IPS DF 4.7 (cell line): Measurements from ENCODE around the gene RAB33A.
"Not testable (repeated sequence)": the region's sequence is repeated elsewhere in the genome, so short reads cannot be mapped to it uniquely, and the experiment has no call there.

ENCODE experiments used
- DNase-seq: peaks from one replicate; pipeline ENCODE4 v3.0.0-alpha.2; 2013; ENCODE audit warnings: low spot score; ENCODE audit errors: extremely low read depth

RAB33A gene

DNA sequence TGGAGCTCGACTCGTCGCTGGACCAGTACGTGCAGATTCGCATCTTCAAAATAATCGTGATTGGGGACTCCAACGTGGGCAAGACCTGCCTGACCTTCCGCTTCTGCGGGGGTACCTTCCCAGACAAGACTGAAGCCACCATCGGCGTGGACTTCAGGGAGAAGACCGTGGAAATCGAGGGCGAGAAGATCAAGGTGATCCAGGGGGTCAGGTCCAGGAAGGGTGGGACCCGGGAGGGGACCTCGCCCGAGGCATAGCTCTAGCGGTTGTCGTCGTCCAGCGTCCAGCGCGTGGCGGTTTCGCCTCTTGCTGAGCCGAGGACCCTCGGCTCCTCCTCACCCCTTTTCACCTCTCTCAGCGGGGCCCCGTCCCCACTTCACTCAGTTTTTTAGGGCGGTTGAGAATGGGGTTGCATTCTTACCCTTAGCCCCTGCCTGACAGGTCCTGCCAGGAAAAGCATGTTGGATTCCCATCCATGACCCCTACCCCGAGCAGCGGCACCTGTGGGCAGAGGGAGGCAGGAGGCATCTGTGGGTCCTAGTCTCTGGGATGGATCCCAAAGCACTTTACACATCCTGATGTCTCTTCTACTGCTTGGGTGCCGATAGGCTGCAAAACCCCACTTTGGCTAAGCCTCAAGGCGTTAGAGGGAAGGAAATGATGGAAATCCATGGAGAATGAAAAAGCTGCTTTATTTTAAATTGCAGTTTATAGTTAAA, 524 bp downstream of the RAB33A start:
- no peak for DNase-seq

DNA sequence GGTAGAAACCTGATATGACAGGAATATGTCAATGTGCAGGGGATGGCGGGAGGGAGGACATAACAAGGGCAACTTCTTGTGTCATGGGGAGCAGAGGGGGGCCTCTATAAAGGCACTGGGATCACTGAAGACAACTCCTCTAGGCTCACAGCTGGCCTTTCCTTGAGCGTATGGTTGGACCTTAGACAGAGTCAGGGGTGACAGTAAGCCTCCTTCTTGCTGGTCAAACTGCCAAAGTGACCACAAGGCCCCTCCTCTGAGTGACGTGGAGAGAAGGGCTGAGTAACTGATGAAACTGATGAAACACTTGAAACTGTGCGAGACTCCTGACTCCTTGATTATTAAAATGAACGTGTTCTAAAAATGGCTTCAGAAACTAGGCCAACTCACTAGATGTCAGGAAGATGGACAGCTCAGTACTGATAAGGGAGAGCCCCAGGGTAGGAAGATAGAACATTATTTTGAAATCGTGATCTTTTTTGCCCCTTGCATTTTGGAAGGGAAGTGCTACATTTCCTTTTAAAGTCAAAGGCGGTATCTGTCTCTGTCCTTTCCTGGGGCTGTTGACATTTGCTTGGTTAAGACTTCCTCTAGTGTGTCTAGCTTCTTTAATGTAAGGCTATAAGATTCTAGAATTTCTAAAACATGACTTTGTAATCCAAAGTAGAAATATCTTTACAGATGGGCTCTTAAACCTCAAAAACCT, 1.6 kb downstream of the RAB33A start:
- DNase-seq: no peak

DNA sequence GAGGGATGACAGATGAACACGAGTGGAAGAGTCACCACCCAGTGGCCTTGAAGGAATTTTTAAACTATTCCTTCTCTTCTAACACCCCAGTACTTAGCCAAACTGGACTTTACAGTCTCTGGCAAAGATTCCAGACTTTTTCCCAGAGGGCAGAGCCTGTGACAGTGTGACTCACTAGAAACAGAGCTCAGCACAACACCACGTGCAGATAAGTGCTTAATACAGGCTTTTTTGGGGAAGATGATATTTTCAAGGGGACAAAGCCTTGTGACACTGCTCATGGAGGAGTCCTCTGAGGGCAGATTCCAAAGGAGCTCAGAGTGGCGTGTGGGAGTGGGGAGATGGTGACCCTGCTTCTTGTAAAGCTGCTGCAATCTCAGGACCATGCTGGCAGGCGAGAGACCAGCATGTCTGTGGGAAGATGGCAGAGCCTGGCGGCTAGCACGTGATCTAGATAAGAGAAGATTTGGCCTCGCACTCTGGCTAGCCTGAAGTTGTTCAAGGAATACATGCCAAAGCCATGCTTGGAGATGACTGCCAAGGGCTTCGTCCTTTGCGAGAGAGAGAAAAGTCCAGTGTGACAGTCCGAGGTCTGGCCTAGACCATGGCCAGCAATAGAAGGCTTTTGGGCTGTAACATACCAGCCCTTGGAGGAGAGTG, 2.4 kb downstream of the RAB33A start:
- no peak for DNase-seq

DNA sequence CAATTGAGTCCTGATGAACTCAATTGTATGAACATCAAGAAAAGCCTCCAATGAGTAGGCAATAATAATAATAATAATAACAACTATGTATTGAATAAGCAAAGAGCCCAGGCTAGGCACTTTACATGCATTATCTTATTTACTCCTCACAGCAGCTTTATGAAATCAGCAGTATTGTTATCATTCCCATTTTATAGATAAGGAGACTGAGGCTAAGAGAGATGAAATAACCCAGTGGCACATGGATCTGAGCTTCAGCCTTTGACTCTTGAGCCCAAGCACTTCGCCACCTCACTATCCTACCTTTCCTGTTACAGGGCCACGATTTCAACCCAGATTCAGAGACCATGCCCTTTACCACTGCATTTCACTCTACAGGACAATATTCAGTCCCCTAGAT, 3.2 kb downstream of the RAB33A start:
- DNase-seq: no peak

DNA sequence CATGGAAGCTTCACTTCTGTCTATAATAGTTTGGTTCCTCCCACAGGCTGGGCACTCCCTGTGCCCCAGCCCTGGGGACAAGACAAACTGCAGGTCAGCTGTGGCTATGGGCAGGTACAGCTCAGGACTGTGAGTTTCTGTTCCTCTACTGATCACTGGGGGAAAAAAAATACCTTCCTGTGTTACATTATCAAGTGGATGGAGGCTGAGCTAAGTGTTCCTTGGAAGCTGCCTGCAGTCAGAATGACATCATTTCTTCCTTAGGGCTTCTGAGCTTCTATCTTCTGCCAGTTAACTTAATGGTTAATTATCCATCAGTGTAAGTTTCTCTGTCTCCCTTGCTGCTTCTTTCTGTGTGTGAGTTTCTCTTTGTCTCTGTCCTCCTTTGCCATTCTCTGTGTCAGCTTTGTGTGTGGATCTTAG, 4.6 kb downstream of the RAB33A start:
- DNase-seq: no peak

DNA sequence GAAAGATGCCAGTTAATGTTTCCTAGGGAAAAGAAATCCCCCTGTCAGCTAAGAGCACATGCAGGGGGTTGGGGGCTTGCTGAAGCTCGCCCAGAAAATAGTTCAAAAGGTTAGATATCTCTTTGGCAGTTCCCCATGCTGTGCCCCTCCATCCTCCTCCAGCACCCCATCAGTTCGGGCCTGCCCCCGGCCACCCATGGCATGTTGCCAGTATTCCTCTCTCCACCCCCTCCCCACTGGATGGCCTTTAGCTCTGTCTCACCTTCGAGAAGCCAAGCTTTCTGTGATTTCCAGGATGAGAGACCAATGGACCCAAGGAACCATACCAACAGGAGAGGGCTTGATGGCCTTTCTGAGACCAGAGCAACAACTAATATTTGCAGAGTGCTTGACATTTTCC, 5.2 kb downstream of the RAB33A start:
- DNase-seq: no peak

DNA sequence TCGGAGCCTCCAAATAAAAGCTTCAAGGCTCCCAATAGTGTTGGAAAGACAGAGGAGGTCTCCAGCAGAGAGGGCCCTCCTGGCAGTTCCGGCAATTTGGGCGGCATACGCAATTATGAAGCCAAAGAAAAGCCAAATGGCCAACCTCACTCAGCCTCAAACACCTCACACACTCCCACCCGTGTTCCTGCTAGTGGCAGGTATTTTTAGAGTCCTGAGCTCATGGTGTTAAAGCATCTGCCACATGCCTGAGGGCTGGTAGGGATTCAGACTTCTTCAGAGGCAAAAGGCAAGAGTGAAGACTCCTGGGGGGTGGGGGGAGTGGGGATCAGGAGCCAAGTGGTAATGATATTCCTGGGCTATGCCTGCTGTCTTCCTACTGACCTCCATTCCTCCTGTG, 7.4 kb downstream of the RAB33A start:
- no peak for DNase-seq

DNA sequence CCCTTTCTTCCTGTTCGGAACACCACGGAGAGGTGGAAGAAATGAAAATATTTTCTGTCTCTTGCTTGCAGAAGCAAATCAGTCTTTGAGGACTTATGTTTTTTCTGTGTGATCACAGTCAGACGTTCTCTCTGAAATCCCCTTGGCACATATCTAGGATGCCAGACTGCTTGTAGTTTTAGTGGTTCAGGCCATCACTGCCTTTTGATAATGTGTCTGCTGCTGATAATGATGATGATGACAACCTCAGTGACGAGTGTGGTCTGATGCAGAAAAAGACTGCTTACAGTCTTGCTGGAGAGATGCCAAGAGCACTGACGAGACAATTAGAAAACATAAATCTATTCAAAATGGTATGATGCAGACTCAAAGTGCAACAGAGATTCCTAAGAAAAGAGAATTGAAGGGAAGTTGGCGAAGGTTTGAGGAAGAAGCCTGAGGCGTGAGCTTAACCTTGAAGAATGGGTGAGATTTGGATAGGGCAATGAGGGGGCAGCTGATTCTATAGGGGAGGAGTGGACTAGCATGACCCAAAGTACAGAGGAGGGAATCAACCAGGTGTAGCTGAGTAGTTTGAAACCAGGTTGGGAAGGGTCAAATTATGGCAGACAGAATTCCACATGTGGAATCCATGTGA, 7.9 kb downstream of the RAB33A start:
- no peak for DNase-seq

DNA sequence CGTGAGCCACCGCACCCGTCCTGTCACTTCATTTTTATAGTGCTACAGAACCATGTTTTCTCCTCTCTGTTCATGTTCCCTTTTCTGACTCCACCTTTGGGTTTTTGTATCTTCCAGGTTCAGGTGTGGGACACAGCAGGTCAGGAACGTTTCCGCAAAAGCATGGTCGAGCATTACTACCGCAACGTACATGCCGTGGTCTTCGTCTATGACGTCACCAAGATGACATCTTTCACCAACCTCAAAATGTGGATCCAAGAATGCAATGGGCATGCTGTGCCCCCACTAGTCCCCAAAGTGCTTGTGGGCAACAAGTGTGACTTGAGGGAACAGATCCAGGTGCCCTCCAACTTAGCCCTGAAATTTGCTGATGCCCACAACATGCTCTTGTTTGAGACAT, 12.4 kb downstream of the RAB33A start:
- no peak for DNase-seq

DNA sequence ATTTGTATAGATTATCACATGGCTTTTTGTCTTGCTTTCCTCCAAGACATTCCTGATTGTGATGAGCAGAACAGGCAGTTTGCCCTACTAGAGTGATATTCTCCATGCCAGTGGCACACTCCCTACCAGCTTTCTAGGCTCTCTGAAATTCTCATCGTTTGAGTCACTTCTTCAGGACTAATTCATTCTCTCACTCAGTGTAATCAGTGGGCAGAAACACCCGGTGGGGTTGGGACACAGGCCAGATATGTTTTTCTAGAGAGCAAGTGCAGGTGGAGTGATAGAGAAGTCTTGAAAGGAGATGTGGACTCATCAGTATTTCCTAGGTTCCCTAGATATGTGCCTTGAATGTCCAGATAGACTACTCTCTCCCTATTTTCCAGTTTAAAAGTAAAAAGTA, 13.1 kb downstream of the RAB33A start:
- no peak for DNase-seq

DNA sequence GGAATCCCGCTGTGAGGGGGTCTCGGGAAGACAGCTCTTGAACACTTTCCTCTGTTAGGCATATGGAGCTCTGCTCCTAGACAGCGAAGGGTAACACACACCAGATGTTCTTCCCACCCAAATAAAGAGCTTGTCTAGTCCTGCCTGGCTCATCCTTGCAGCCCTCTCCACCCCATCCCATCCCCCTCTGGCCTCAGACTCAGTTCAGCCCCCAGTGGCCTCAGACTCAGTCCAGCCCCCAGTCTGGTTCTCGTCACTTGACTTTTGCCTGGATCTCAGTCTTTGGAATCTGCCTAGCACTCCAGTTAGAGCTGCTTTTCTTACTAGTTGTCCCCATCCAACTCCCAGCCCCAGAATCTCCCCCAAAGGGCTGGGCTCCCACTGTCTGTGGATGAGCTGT, 14.9 kb downstream of the RAB33A start:
- DNase-seq: no peak

DNA sequence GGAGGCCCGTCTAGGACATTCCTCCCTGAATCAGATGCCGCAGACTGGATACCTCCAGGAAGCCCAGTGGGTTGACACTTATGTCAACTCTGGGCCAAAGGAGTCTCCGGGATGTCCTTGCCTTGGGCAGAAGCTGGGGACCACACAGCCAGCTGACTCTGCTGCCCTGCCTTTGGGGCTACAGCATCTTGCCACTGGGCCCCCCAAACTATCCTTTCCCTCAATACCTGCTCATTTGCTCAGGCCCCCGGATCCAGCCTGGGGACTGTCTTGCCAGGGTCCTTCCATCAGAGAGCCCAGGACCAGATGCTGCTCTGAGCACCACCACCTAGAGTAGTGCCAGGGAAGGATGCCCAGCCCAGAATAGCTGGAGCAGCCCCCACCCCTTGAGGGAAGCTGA, 19.0 kb downstream of the RAB33A start:
- no peak for DNase-seq

DNA sequence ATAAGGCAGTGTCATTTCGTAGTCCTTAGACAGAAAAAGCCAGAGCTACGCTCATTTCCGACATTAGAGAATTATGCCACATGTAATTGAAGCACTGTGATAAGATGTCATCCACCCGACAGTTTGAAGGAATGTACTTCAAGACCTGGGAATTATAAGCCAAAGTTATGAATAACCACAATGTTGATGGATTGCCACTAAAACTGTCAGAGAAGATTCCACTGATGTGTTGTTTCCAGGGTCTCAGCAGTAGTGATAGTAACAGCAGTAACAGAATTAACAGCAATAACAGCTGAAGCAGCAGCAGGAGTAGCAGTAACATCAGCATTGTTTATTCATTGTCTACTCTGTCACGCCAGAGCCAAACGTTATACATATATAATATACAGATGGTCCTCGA, 24.7 kb downstream of the RAB33A start:
- DNase-seq: no peak

DNA sequence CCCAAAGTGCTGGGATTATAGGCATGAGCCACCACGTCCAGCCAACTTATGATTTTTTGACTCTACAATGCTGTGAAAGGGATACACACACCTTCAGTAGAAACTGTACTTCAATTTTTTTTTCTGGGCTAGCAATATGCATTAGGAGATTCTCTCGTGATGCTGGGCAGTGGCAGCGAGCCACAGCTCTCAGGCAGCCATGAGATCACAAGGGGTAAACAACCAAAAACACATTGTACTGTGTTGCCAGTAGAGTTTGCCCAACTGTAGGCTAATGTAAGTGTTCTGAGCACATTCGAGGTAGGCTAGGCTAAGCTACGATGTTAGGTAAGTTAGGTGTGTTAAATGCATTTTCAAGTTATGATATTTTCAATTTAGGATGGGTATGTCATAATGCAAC, 25.7 kb downstream of the RAB33A start:
- DNase-seq: no peak

DNA sequence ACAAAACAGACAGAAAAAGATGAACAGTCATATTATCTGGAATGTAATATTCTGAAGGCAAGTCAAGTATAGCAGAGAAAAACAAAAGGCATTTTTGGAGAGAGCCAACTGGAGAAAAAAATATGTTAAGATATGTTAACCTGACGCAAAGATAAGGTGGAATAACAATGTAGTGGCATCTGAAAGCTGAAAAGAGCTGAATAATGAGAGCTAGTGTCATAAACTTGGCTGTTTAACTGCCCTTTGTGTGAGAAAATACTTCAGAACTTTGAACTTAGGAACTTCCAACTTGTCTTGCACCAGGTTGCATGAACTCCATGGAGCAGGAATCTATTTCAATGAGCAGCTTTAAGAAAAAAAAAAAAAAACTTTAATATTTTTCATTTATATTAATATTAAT, 32.9 kb downstream of the RAB33A start:
- DNase-seq: no peak

DNA sequence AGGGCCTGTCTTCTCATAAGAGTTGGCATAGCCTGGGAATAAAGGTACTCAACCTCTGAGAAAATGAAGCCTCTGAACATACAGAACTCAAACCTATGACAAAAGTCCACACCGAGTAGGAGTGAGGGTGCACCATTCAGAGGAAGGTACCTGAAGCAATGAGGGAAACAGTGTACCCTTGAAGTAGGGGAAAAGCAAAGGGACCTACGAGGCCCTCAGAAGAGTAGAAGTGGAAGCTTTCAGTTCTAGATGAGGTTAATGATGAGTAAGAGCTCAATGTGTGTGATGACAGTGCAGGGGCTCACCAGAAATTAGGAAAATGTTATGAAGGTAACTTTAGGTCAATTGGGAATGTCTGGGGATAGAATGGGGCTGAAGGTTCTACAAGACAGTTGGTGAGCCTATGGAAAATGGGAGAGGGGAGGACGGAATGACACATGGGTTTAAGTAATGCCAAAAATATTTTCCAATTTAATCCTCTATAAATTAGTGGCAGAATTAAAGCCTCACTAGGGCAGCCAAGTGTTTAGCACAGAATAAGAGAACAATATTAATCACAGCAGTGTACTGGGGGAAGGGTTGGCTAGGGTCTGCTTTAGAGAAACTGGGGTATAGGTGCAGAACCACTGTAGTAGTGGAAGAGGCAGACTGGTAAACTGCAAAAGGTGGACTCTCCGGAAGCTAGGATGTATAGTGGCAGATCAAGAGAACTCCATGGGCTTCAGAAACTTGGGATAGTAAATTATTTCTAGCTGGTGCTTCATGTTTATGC, 39.8 kb downstream of the RAB33A start:
- no peak for DNase-seq

DNA sequence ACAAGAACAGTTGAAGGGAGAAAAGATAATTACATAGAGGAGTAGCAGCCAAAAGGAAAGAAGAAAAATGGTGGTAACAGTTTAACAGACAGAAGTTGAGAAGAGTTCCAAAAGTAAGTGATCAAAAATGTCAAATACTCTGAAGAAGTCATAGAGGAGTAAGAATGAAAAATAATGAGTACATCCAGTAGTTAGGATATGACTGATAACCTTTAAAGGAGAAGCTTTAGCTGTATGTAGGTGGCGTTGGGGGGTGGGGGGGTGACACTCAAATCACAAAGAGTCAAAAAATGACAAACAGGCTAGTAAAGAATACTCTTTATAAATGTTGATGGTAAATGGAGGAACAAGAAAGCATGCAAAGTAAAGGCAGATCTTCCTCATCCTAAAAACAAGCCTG, 40.6 kb downstream of the RAB33A start:
- DNase-seq: no peak

DNA sequence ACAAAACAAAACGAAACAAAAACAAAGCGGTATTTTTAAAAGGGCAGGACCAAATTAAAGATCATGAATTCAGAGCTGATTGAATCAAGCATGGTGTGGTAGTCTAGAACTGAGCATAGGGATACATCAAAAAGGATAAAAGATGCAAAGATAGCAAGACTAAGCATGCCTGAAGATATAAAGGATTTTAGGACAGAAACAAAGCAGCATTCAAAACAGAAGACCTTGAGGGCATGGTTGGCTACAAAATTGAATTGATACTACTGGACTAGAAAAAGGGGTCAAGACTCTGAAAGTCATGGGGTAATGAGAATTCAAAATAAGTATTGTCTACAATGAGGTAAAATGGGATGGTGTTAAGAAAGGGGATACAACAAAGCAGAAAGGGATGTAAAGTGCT, 41.6 kb downstream of the RAB33A start:
- no peak for DNase-seq

DNA sequence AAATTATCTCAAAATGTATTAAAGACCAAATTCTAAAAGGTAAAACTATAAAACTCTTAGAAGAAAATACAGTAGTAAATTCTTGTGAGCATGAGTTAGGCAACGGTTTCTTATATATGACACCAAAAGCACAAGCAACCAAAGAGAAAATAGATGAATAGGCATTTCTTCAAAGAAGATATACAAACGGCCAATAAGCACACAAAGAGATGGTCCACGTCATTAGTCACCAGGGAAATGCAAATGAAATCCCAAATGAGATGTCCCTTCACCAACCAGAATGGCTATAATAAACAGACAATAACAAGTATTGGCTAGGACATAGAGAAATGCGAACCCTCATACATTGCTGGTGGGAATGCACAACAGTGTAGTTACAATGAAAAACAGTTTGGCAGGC, 44.6 kb downstream of the RAB33A start:
- no peak for DNase-seq

DNA sequence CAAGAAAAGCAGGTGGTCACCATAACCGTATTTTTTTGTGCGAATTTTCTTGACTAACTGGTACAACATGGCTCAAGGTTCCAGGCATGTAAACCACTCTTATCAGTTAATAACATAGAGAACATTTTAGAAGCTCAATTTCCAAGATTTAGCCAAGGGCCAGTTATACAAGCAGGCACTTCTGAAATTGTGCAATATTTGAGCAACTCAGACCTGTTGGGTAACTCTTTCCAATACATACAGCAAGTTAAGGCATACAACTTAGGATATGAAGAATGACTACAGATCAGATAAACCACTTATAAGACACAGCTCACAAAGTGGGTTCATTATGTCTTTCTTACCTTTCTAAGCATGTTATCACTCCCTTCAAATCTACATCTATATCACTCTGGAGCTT, 53.0 kb downstream of the RAB33A start:
- DNase-seq: no peak

DNA sequence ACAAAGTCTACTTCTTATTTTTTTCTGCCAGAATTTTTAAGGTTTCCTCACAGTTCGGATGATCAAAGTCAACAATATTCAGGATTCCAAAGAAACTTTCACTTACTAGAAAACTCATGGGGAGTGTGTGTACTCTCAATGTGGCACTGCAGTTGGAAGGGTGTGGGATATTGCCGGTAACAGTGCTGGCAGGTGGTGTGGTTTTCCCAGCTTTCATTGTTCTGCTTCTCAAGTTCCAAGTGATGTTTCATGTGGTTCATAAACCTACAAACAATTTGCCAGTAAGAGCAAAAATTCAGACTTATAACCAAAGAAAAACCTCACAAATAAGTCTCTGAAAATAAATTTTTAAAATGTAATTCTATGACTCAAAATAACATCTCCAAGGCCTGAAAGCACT, 57.1 kb downstream of the RAB33A start:
- no peak for DNase-seq

DNA sequence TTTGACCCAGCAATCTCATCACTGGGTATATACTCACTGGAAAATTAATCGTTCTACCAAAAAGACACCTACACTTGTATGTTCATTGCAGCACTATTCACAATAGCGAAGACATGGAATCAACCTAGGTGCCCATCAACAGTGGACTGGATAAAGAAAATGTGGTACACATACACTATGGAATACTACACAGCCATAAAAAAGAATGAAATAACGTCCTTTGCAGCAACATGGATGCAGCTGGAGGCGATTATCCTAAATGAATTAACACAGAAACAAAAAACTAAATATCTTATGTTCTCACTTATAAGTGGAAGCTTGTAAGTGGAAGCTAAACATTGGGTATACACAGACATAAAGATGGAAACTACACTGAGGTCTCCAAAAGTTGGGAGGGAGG, 59.4 kb downstream of the RAB33A start:
- not testable (repeated sequence) for DNase-seq
